OCI-LY3 (cell line): ENCODE data around the gene FSIP1.

ENCODE experiments used
- CTCF ChIP-seq: fragments of 200-600, 300-600 bp; sonication (generic); IDR thresholded peaks from 2 replicates; pipeline ENCODE4 v1.5.1; 2014; ENCODE audit warnings: antibody characterized with exemption, low read length, low read depth
- EZH2phosphoT487 ChIP-seq: fragments of 200-600 bp; shearing (Covaris generic); IDR thresholded peaks from 2 replicates; pipeline ENCODE4 v1.6.1; 2018; ENCODE audit warnings: antibody characterized with exemption, mixed run types, low read depth

- no peak for TF ChIP-seq CTCF
- no peak for TF ChIP-seq EZH2phosphoT487
These were observed 34.4 kb downstream of the FSIP1 start for GRCh38 chr15:39748276-39748675.
